K562 (cell line): ENCODE results near the gene APP. TPM values are rescaled to one million over a fixed set of nuclear protein-coding genes. Genes with fewer than 3 reads are reported as not detected.

Source experiments
- CCAR2 ChIP-seq: fragments of 200-400 bp; formaldehyde crosslinking; IDR thresholded peaks from 2 replicates; pipeline ENCODE4 v1.6.1; 2017; ENCODE audit warnings: mild to moderate bottlenecking, low read depth, low read length
- CHD2 ChIP-seq: IDR thresholded peaks from 2 replicates; pipeline ENCODE4 v1.6.1; 2011; ENCODE audit warnings: low read depth, low read length
- CTCF ChIP-seq, 3 experiments: IDR thresholded peaks in 2 of 3; conservative IDR thresholded peaks in 1 of 3; 2 replicates each; pipeline ENCODE4 v1.5.1; 2011 to 2012; ENCODE audit warnings: low read length in 3 of 3, mild to moderate bottlenecking in 3 of 3, control low read depth in 2 of 3, improper control_type of control experiment in 1 of 3, inconsistent platforms in 1 of 3, low read depth in 1 of 3, mixed read lengths in 1 of 3, moderate library complexity in 1 of 3; ENCODE audit not compliant: insufficient read depth in 2 of 3
- FOXK2 ChIP-seq, 2 experiments: fragments of 450-650 bp; IDR thresholded peaks in 1 of 2; conservative IDR thresholded peaks in 1 of 2; 2 replicates each; pipeline ENCODE4 v1.6.1; 2016; ENCODE audit warnings: low read depth in 2 of 2, mild to moderate bottlenecking in 1 of 2
- ID3 ChIP-seq, 2 experiments: fragments of 250-450 bp in 1 of 2; fragments of 450-650 bp in 1 of 2; sonication (Bioruptor Pico) in 1 of 2; IDR thresholded peaks; 2 replicates each; pipeline versions ENCODE4 v1.6.1 to v1.8.0; 2016 to 2021; ENCODE audit warnings: mild to moderate bottlenecking in 2 of 2, moderate library complexity in 2 of 2, missing compliant biosample characterization in 1 of 2, missing genetic modification characterization in 1 of 2
- MNT ChIP-seq, 2 experiments: fragments of 450-650 bp; conservative IDR thresholded peaks; 2 replicates each; pipeline ENCODE4 v1.6.1; 2017; ENCODE audit warnings: mild to moderate bottlenecking in 2 of 2, moderate library complexity in 2 of 2
- MXI1 ChIP-seq: IDR thresholded peaks from 2 replicates; pipeline ENCODE4 v1.6.1; 2011; ENCODE audit warnings: low read depth, mild to moderate bottlenecking, improper control_type of control experiment, low read length
- NFYB ChIP-seq: IDR thresholded peaks from 2 replicates; pipeline ENCODE4 v1.6.1; 2011; ENCODE audit warnings: mild to moderate bottlenecking, moderate library complexity; ENCODE audit not compliant: insufficient read length; ENCODE audit errors: extremely low read depth
- TOE1 ChIP-seq, 2 experiments: fragments of 450-650 bp in 1 of 2; sonication (generic) in 1 of 2; formaldehyde crosslinking in 1 of 2; IDR thresholded peaks; 2 replicates each; pipeline versions ENCODE4 v1.7.1 to v1.8.0; 2016 to 2022; ENCODE audit warnings: borderline replicate concordance in 2 of 2, mild to moderate bottlenecking in 2 of 2, antibody characterized with exemption in 1 of 2, inconsistent platforms in 1 of 2, low read depth in 1 of 2, missing genetic modification reagents in 1 of 2, moderate library complexity in 1 of 2
- ZBTB2 ChIP-seq: fragments of 450-650 bp; IDR thresholded peaks from 2 replicates; pipeline ENCODE4 v1.6.1; 2016; ENCODE audit warnings: antibody characterized with exemption
- ZNF407 ChIP-seq: fragments of 450-650 bp; IDR thresholded peaks from 2 replicates; pipeline ENCODE4 v1.6.1; 2016; ENCODE audit warnings: low read depth
- polyA plus RNA-seq, 8 experiments: library from polyadenylated mRNA; depleted of rRNA in 4 of 8; stranded (reverse) in 5 of 8; unstranded in 3 of 8; fragments of >200 nt; fragmentation: Nextera tagmentation in 2 of 8; fragmentation: Illumina TruSeq in 1 of 8; extraction: Ambion mirVana in 2 of 8; extraction: Trizol in 1 of 8; gene quantifications; 2 replicates each; pipeline versions ENCODE4 v1.2.1 to v1.2.3, GENCODE V29; 2011 to 2014; ENCODE audit warnings: inconsistent platforms in 1 of 8, missing spikeins in 1 of 8
- total RNA-seq, 7 experiments: library from RNA; depleted of rRNA in 6 of 7; stranded (reverse); fragments of >200 nt in 6 of 7; fragmentation: Illumina TruSeq in 2 of 7; extraction: Trizol in 2 of 7; gene quantifications; 2 replicates each; pipeline versions ENCODE4 v1.2.1 to v1.2.3, GENCODE V29; 2011 to 2021; ENCODE audit warnings: low replicate concordance in 1 of 7

The APP gene
- total and polyA plus RNA-seq, 9 of the 15 experiments (the other 6 are each of a cell fraction or from before 2014, with no cell fraction given), result 0.01 to 1.5 (median 0.16) TPM; not detected in 5

GRCh38 chr21:26119906-26120305 lies 50.7 kb downstream of the APP start (continued):
- no peak for TF ChIP-seq ZNF407
- TF ChIP-seq CHD2, result no peak
- no peak for TF ChIP-seq ID3 (CRISPR knock-in tag; IDR thresholded peaks at IDR 0.05)
- no peak for TF ChIP-seq ID3 (tag; IDR thresholded peaks at IDR 0.05)
- no peak for TF ChIP-seq TOE1 (IDR thresholded peaks at IDR 0.05; ENCODE audit: borderline replicate concordance)
- no peak for TF ChIP-seq TOE1 (CRISPR knock-in tag; IDR thresholded peaks at IDR 0.05; ENCODE audit: borderline replicate concordance, low read depth)
- TF ChIP-seq CCAR2, result no peak
- TF ChIP-seq NFYB, result no peak
- no peak for TF ChIP-seq MXI1
- TF ChIP-seq MNT (conservative IDR thresholded peaks at IDR 0.05), result no peak
- no peak for TF ChIP-seq FOXK2 (conservative IDR thresholded peaks at IDR 0.05 in 1 of 2, IDR thresholded peaks at IDR 0.05 in 1 of 2; ENCODE audit: low read depth in 2 of 2)
- no peak for TF ChIP-seq CTCF (IDR thresholded peaks at IDR 0.05 in 2 of 3, conservative IDR thresholded peaks at IDR 0.05 in 1 of 3; ENCODE audit: insufficient read depth in 2 of 3, low read depth in 1 of 3, low read length in 3 of 3)
- TF ChIP-seq ZBTB2, result no peak
